Ovary (tissue), 9 donors: ENCODE measurements around the gene PLCG1. TPM values are rescaled to one million over a fixed set of nuclear protein-coding genes. Genes with fewer than 3 reads are reported as not detected.

ENCODE experiments used
- DNase-seq, 5 donors: peaks; one replicate each; pipeline ENCODE4 v3.0.0-alpha.2; 2019 to 2020
- H3K27ac ChIP-seq, 2 donors: fragments of 200-600 bp; one replicate each; pipeline versions ENCODE4 v1.5.1 to v1.8.0; 2019 to 2022
- H3K27me3 ChIP-seq: fragments of 200-600 bp; one replicate; pipeline ENCODE4 v1.8.0; 2022
- H3K36me3 ChIP-seq: fragments of 200-600 bp; sonication (generic); one replicate; pipeline ENCODE4 v1.5.1; 2019
- H3K4me1 ChIP-seq: one replicate; pipeline ENCODE4 v1.8.1; 2013; ENCODE audit warnings: mild to moderate bottlenecking, moderate library complexity; ENCODE audit not compliant: insufficient read depth
- H3K4me3 ChIP-seq: fragments of 200-600 bp; sonication (generic); one replicate; pipeline ENCODE4 v1.5.1; 2017
- H3K9me3 ChIP-seq, 2 donors: fragments of 200-600 bp in 1 of 2; sonication (generic) in 1 of 2; one replicate each; pipeline versions ENCODE4 v1.5.1 to v1.8.1; 2013 to 2019; ENCODE audit warnings: mild to moderate bottlenecking in 1 of 2, moderate library complexity in 1 of 2
- EP300 ChIP-seq: sonication (generic); formaldehyde crosslinking; IDR thresholded peaks from one replicate; pipeline ENCODE4 v1.6.1; 2017; ENCODE audit warnings: antibody characterized with exemption
- POLR2A ChIP-seq: fragments of 450-650 bp; IDR thresholded peaks from one replicate; pipeline ENCODE4 v1.6.1; 2017; ENCODE audit warnings: antibody characterized with exemption, mild to moderate bottlenecking, moderate library complexity
- WGBS, 3 donors: extraction: QIAGEN DNeasy Blood & Tissue Kit in 1 of 3; methylation state at CpG; one replicate each; pipeline versions ENCODE4 v1.1.5 to v1.1.7; 2013 to 2017; 5-methylcytosine and 5-hydroxymethylcytosine counted together
- intact Hi-C, 4 donors: fragments of 100-400 bp; cut with DNase I; formaldehyde crosslinking; loops; one replicate each; pipeline versions ENCODE4 v1.11.0 to v1.15.1; 2022 to 2023
- polyA plus RNA-seq, 2 donors: library from polyadenylated mRNA; stranded (reverse); fragments of 200-250 nt in 1 of 2; fragments of 350-450 nt in 1 of 2; fragmentation: Illumina TruSeq in 1 of 2; extraction: RNeasy Lipid Tissue Mini Kit (QIAGEN cat#74804) in 1 of 2; gene quantifications; one replicate each; pipeline ENCODE4 v1.2.3, GENCODE V29; 2013 to 2014
- total RNA-seq, 7 donors: library from RNA; depleted of rRNA in 2 of 7; stranded (reverse); fragments of >200 nt in 2 of 7; fragmentation: NEBNext Ultra II Directional in 3 of 7; extraction: Animal tissue kit (Norgen Biotek cat#: 25700) in 3 of 7; gene quantifications; one replicate each; pipeline versions ENCODE4 v1.1.0 to v1.2.4, GENCODE V29; 2016 to 2023
- TF ChIP-seq, protein P1 (sequence below), 3 donors: fragments of 450-650 bp in 2 of 3; fragments of 200-600 bp in 1 of 3; IDR thresholded peaks; one replicate each; pipeline versions ENCODE4 v1.5.1 to v1.8.0; 2016 to 2022; ENCODE audit warnings: antibody characterized with exemption in 3 of 3, mild to moderate bottlenecking in 1 of 3
- donor health status: DM: no; HTN: no; CAD: no; lungs with moderate emphysema.
- donor health status: DM: no; HTN: no; CAD: no.
- donor health status: Bipolar disorder and iron deficiency.
- donor health status: DM: yes; HTN: yes; CAD: no.
- donor health status: DM: no; HTN: no; CAD: no.
- donor health status: DM: yes; HTN: yes; CAD: no.

The PLCG1 gene
- total and polyA plus RNA-seq, 9 donors, result 56.1 to 158 (median 101) TPM

DNA sequence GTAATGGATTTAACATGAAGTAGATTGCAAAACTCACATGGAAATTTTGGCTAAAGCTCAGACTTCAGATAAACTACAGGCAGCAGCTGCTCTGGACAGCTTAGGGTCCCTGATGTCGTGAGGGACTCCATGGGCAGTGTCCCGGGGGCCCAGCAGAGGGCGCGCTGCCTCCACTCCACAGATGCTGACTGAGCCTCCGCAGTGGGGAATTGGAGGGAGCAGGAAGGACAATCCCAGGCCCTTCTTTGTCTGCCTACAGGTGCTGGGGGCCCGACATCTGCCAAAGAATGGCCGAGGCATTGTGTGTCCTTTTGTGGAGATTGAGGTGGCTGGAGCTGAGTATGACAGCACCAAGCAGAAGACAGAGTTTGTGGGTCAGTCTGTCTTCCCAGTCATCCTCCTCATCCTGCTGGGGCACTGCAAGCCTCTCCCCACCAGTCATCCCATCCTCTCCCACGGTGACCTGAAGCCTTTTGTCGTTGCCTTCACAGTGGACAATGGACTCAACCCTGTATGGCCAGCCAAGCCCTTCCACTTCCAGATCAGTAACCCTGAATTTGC is 35.9 kb downstream of the PLCG1 start:
- DNase-seq, result peak; percentile 86 to 94 (median 91)
- 12 to 16% (median 15%) methylated on average over 9 of the region's 9 CpGs for WGBS, 3 donors
- Histone ChIP-seq H3K27me3 (no peaks in the 10 kb centered on the region), H3K4me3 (no peak overlapping the region), H3K4me1 (peaks cover 5% of the 10 kb centered on the region), H3K27ac (peak overlapping the region in 1 of 2 donors; percentile 41), H3K9me3 (no peaks in the 10 kb centered on the region), H3K36me3 (no peaks in the 10 kb centered on the region)
- intact Hi-C loops, result loop anchor here (1.0 to 5.0 kb wide), 3 partner anchors 59 to 167 kb away; partner anchors contain the start of gene LPIN3 (in 2 of the 4)
- TF ChIP-seq EP300, result no peak
- TF ChIP-seq, protein P1, sequence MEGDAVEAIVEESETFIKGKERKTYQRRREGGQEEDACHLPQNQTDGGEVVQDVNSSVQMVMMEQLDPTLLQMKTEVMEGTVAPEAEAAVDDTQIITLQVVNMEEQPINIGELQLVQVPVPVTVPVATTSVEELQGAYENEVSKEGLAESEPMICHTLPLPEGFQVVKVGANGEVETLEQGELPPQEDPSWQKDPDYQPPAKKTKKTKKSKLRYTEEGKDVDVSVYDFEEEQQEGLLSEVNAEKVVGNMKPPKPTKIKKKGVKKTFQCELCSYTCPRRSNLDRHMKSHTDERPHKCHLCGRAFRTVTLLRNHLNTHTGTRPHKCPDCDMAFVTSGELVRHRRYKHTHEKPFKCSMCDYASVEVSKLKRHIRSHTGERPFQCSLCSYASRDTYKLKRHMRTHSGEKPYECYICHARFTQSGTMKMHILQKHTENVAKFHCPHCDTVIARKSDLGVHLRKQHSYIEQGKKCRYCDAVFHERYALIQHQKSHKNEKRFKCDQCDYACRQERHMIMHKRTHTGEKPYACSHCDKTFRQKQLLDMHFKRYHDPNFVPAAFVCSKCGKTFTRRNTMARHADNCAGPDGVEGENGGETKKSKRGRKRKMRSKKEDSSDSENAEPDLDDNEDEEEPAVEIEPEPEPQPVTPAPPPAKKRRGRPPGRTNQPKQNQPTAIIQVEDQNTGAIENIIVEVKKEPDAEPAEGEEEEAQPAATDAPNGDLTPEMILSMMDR (IDR thresholded peaks at IDR 0.05), result peak; percentile 91 to 98 (median 96)
- TF ChIP-seq POLR2A, result no peak

DNA sequence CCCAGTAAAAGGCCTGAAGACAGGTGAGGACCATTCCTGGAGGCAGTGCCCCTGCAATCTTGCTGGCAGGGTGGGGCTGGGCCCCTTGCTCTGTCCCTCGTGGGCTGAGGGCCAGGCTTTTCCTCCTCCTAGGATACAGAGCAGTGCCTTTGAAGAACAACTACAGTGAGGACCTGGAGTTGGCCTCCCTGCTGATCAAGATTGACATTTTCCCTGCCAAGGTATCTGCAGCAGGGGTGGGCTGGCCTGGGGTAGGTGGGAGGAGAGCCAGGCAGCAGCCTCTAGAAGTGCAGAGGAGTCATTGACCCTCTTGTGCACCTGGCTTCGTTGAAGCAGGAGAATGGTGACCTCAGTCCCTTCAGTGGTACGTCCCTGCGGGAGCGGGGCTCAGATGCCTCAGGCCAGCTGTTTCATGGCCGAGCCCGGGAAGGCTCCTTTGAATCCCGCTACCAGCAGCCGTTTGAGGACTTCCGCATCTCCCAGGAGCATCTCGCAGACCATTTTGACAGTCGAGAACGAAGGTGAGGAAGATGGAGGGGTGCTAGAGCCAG is 36.5 kb downstream of the PLCG1 start:
- intact Hi-C loops, result loop anchor here (1.0 to 5.0 kb wide), 3 partner anchors 58 to 166 kb away; partner anchors contain the start of gene LPIN3 (in 2 of the 4)
- TF ChIP-seq POLR2A, result no peak
- TF ChIP-seq EP300, result no peak
- TF ChIP-seq, protein P1 (IDR thresholded peaks at IDR 0.05), result no peak
- 71 to 81% (median 79%) methylated on average over 13 of the region's 13 CpGs for WGBS, 3 donors
- H3K4me3 ChIP-seq, result no peak overlapping the region
- H3K9me3 ChIP-seq, result no peaks in the 10 kb centered on the region
- peak overlapping the region; percentile 39 to 80 for H3K27ac ChIP-seq
- peak in 3 of 5 donors; percentile 25 to 41 (median 34) for DNase-seq
- peaks cover 5% of the 10 kb centered on the region for H3K4me1 ChIP-seq
- no peaks in the 10 kb centered on the region for H3K36me3 ChIP-seq
- no peaks in the 10 kb centered on the region for H3K27me3 ChIP-seq

DNA sequence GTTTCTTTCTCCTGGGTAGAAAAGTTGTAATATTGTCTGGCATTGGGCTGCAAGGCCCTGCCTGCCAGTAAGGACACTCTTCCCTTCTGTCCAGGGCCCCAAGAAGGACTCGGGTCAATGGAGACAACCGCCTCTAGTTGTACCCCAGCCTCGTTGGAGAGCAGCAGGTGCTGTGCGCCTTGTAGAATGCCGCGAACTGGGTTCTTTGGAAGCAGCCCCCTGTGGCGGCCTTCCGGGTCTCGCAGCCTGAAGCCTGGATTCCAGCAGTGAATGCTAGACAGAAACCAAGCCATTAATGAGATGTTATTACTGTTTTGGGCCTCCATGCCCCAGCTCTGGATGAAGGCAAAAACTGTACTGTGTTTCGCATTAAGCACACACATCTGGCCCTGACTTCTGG is 37.0 kb downstream of the PLCG1 start:
- intact Hi-C loops, result loop anchor here in 3 of 4 donors (5.0 kb wide), 1 partner anchor 58 kb away; no protein-coding TSS in a partner anchor
- Histone ChIP-seq H3K36me3 (no peaks in the 10 kb centered on the region), H3K27ac (peak overlapping the region; percentile 39 to 80), H3K4me3 (no peak overlapping the region), H3K4me1 (peaks cover 5% of the 10 kb centered on the region), H3K27me3 (no peaks in the 10 kb centered on the region), H3K9me3 (no peaks in the 10 kb centered on the region)
- no peak for TF ChIP-seq EP300
- no peak for TF ChIP-seq POLR2A
- TF ChIP-seq, protein P1 (IDR thresholded peaks at IDR 0.05), result no peak
- peak in 3 of 5 donors; percentile 16 to 42 (median 31) for DNase-seq
- 82 to 86% (median 85%) methylated on average over 10 of the region's 10 CpGs for WGBS, 3 donors

DNA sequence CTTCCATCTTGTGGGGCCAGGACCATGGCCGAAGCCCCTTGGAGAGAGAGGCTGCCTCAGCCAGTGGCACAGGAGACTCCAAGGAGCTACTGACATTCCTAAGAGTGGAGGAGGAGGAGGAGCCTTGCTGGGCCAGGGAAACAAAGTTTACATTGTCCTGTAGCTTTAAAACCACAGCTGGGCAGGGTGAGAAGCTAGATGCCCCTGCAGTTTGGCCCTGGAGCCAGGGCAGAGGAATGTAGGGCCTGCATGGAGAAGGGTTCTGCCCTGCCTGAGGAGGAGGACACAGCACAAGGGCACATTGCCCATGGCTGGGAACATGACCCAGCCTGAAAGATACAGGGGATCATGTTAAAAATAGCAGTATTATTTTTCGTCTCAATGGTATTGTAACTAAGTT is 37.4 kb downstream of the PLCG1 start:
- DNase-seq, result peak in 3 of 5 donors; percentile 18 to 62 (median 26)
- H3K27me3 ChIP-seq, result no peaks in the 10 kb centered on the region
- H3K27ac ChIP-seq, result peak overlapping the region; percentile 39 to 80
- H3K4me1 ChIP-seq, result peaks cover 5% of the 10 kb centered on the region
- no peak overlapping the region for H3K4me3 ChIP-seq
- WGBS, 3 donors, result 16 to 20% (median 17%) methylated on average over 2 of the region's 2 CpGs
- no peaks in the 10 kb centered on the region for H3K9me3 ChIP-seq
- intact Hi-C loops, result loop anchor here in 3 of 4 donors (1.0 to 5.0 kb wide), 2 partner anchors 58 to 235 kb away; no protein-coding TSS in a partner anchor
- no peaks in the 10 kb centered on the region for H3K36me3 ChIP-seq
- TF ChIP-seq POLR2A, result no peak
- TF ChIP-seq, protein P1 (IDR thresholded peaks at IDR 0.05), result no peak
- TF ChIP-seq EP300, result no peak
